Brain microvascular endothelial cell (primary cell): ENCODE results near the gene ONECUT1.

Experiments
- DNase-seq: peaks from one replicate; pipeline ENCODE4 v3.0.0-alpha.2; 2020
- H3K27ac ChIP-seq: fragments of 250-450 bp; sonication (Bioruptor Pico); 2 replicates; pipeline ENCODE4 v1.5.1; 2020; ENCODE audit warnings: mild to moderate bottlenecking, moderate library complexity
- H3K27me3 ChIP-seq: fragments of 250-450 bp; sonication (Bioruptor Pico); replicated peaks from 2 replicates; pipeline ENCODE4 v1.5.1; 2020; ENCODE audit warnings: mild to moderate bottlenecking
- H3K36me3 ChIP-seq: fragments of 250-450 bp; sonication (Bioruptor Pico); replicated peaks from 2 replicates; pipeline ENCODE4 v1.5.1; 2020; ENCODE audit warnings: mild to moderate bottlenecking
- H3K4me3 ChIP-seq: 2 replicates; pipeline ENCODE4 v1.5.1; 2011; ENCODE audit warnings: low read depth, mild to moderate bottlenecking, control low read depth, low read length, moderate library complexity
- CTCF ChIP-seq: IDR thresholded peaks from 2 replicates; pipeline ENCODE4 v1.5.1; 2011; ENCODE audit warnings: low read depth, mild to moderate bottlenecking, moderate library complexity, low read length, control low read depth, inconsistent platforms; ENCODE audit errors: missing control alignments
- in situ Hi-C: cut with HindIII; loops from 2 replicates; pipeline ENCODE4 v1.10.0; 2017; ENCODE audit warnings: low sequenced_read_pairs, low pct_ligation_motif_present

The ONECUT1 gene

GRCh38 chr15:52780172-52780980 lies 9.8 kb downstream of the ONECUT1 start:
- DNase-seq = peak; percentile 52
- TF ChIP-seq CTCF = peak; percentile 93
- in situ Hi-C loops = loop anchor here (25.0 kb wide), 1 partner anchor 932 kb away; no protein-coding TSS in a partner anchor
- H3K36me3 ChIP-seq = no peaks in the 10 kb centered on the region
- no peak overlapping the region for H3K27ac ChIP-seq
- no peak overlapping the region for H3K4me3 ChIP-seq
- H3K27me3 ChIP-seq = peaks cover 41% of the 10 kb centered on the region

- H3K27ac ChIP-seq = no peak overlapping the region
- DNase-seq = no peak
- H3K27me3 ChIP-seq = peaks cover 22% of the 10 kb centered on the region
- H3K36me3 ChIP-seq = no peaks in the 10 kb centered on the region
- in situ Hi-C loops = loop anchor here (25.0 kb wide), 1 partner anchor 934 kb away; no protein-coding TSS in a partner anchor
- H3K4me3 ChIP-seq = no peak overlapping the region
- no peak for TF ChIP-seq CTCF
Observed at GRCh38 chr15:52778457-52778856, 11.7 kb downstream of the ONECUT1 start.

GRCh38 chr15:52772766-52773165 lies 17.4 kb downstream of the ONECUT1 start:
- H3K36me3 ChIP-seq = no peaks in the 10 kb centered on the region
- no peak for DNase-seq
- no peak for TF ChIP-seq CTCF
- no peak overlapping the region for H3K27ac ChIP-seq
- H3K27me3 ChIP-seq = peaks cover 1% of the 10 kb centered on the region
- H3K4me3 ChIP-seq = no peak overlapping the region
- in situ Hi-C loops = no loop called here

- in situ Hi-C loops = no loop called here
- TF ChIP-seq CTCF = peak; percentile 64
- H3K27ac ChIP-seq = no peak overlapping the region
- no peaks in the 10 kb centered on the region for H3K27me3 ChIP-seq
- no peak overlapping the region for H3K4me3 ChIP-seq
- peak; percentile 49 for DNase-seq
- H3K36me3 ChIP-seq = no peaks in the 10 kb centered on the region
Observed at GRCh38 chr15:52765785-52766184, 24.4 kb downstream of the ONECUT1 start.

GRCh38 chr15:52764731-52765130 lies 25.4 kb downstream of the ONECUT1 start:
- Histone ChIP-seq H3K4me3 (no peak overlapping the region), H3K27me3 (no peaks in the 10 kb centered on the region), H3K27ac (no peak overlapping the region), H3K36me3 (no peaks in the 10 kb centered on the region)
- no peak for TF ChIP-seq CTCF
- in situ Hi-C loops = no loop called here
- DNase-seq = no peak
